OCI-LY3 (cell line): ENCODE results near the gene DMTF1.

Source experiments
- H2AFZ ChIP-seq: fragments of 200-600, 300-600 bp; shearing (Covaris generic); 2 replicates; pipeline ENCODE4 v1.6.0; 2014; ENCODE audit warnings: antibody characterized with exemption, low read depth, low read length
- H3K27ac ChIP-seq: fragments of 200-600, 300-600 bp; sonication (generic); 2 replicates; pipeline ENCODE4 v1.5.1; 2014; ENCODE audit warnings: mild to moderate bottlenecking, low read length, moderate library complexity, mixed read lengths
- H3K27me3 ChIP-seq: fragments of 200-600, 300-600 bp; sonication (generic); 2 replicates; pipeline ENCODE4 v1.6.1; 2014; ENCODE audit warnings: low read depth, low read length, mixed read lengths
- H3K36me3 ChIP-seq: fragments of 200-600, 300-600 bp; sonication (generic); replicated peaks from 2 replicates; pipeline ENCODE3; 2014; ENCODE audit warnings: low read depth, low read length, mixed read lengths
- H3K4me1 ChIP-seq: fragments of 300-600, 200-600 bp; sonication (generic); 2 replicates; pipeline ENCODE4 v1.6.1; 2014; ENCODE audit warnings: low read length, mixed read lengths
- H3K4me2 ChIP-seq: fragments of 200-600, 300-600 bp; sonication (generic); 2 replicates; pipeline ENCODE4 v1.6.1; 2014; ENCODE audit warnings: low read length, mixed read lengths
- H3K4me3 ChIP-seq: fragments of 300-600, 200-600 bp; sonication (generic); 2 replicates; pipeline ENCODE4 v1.5.1; 2014; ENCODE audit warnings: antibody characterized with exemption, mild to moderate bottlenecking, low read length, moderate library complexity
- H3K79me2 ChIP-seq: fragments of 300-600, 200-600 bp; shearing (Covaris generic); 2 replicates; pipeline ENCODE4 v1.6.1; 2014; ENCODE audit warnings: mild to moderate bottlenecking, low read length, mixed read lengths
- H3K9ac ChIP-seq: fragments of 300-600, 200-600 bp; shearing (Covaris generic); 2 replicates; pipeline ENCODE4 v1.6.0; 2014; ENCODE audit warnings: mild to moderate bottlenecking, low read length, moderate library complexity
- H3K9me3 ChIP-seq: fragments of 200-600, 300-600 bp; shearing (Covaris generic); 2 replicates; pipeline ENCODE4 v1.6.1; 2014; ENCODE audit warnings: low read length, mixed read lengths; ENCODE audit not compliant: insufficient read depth
- H4K20me1 ChIP-seq: fragments of 200-600, 300-600 bp; sonication (generic); 2 replicates; pipeline ENCODE4 v1.6.1; 2016; ENCODE audit warnings: low read length, mixed read lengths; ENCODE audit not compliant: insufficient read depth
- CTCF ChIP-seq: fragments of 200-600, 300-600 bp; sonication (generic); IDR thresholded peaks from 2 replicates; pipeline ENCODE4 v1.5.1; 2014; ENCODE audit warnings: antibody characterized with exemption, low read length, low read depth
- EZH2phosphoT487 ChIP-seq: fragments of 200-600 bp; shearing (Covaris generic); IDR thresholded peaks from 2 replicates; pipeline ENCODE4 v1.6.1; 2018; ENCODE audit warnings: antibody characterized with exemption, mixed run types, low read depth

Gene DMTF1

DNA sequence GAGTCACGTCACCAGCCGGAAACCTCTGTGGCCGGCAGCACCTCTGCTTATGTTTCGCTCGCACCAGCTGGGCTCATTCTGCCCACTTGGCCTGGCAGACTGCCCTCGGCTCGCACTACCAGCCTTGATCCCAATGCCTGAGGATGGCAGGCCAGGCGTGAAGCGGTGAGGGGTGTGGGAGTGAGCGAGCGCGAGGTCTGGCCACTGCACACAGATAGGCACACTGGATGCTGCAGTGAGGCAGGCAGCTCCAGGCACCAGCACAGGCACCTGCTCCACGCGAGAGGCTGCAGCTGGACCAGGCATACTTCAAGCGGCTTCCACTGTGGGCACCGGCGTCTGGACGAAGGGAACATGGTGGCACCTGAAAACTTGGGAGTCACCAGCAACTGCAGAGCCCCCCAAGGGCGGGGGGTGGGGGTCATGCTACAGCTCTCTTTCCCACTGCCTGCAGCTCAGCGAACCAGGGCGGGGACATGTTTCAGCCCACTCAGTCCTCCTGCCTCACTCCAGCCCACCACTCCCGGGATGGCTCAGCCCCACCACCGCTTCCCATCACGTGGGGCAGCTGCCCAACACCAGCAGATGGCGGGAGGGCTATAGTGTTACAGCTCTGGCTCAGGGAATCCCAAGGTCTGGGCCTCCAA is 5.4 kb upstream of the DMTF1 start:
- Histone ChIP-seq H2AFZ (no peak overlapping the region), H3K79me2 (no peaks in the 10 kb centered on the region), H3K4me1 (peaks cover 21% of the 10 kb centered on the region), H4K20me1 (no peaks in the 10 kb centered on the region), H3K36me3 (no peaks in the 10 kb centered on the region), H3K9me3 (no peaks in the 10 kb centered on the region), H3K4me2 (no peak overlapping the region), H3K27ac (no peak overlapping the region), H3K4me3 (no peak overlapping the region), H3K9ac (no peak overlapping the region), H3K27me3 (no peaks in the 10 kb centered on the region)
- TF ChIP-seq EZH2phosphoT487 (no peak), CTCF (no peak)

GRCh38 chr7:87147500-87147899 is 4.8 kb upstream of the DMTF1 start:
- Histone ChIP-seq H3K4me3 (no peak overlapping the region), H4K20me1 (no peaks in the 10 kb centered on the region), H3K9me3 (no peaks in the 10 kb centered on the region), H3K4me1 (peaks cover 21% of the 10 kb centered on the region), H3K79me2 (peaks cover 2% of the 10 kb centered on the region), H3K4me2 (no peak overlapping the region), H3K27me3 (no peaks in the 10 kb centered on the region), H3K27ac (no peak overlapping the region), H3K9ac (no peak overlapping the region), H2AFZ (no peak overlapping the region), H3K36me3 (no peaks in the 10 kb centered on the region)
- TF ChIP-seq CTCF: no peak
- TF ChIP-seq EZH2phosphoT487: no peak

GRCh38 chr7:87148332-87148955 is 3.8 kb upstream of the DMTF1 start:
- H3K27me3 ChIP-seq: no peaks in the 10 kb centered on the region
- no peak overlapping the region for H3K4me2 ChIP-seq
- peaks cover 12% of the 10 kb centered on the region for H3K79me2 ChIP-seq
- no peak overlapping the region for H2AFZ ChIP-seq
- H3K9ac ChIP-seq: no peak overlapping the region
- no peaks in the 10 kb centered on the region for H3K36me3 ChIP-seq
- peaks cover 21% of the 10 kb centered on the region for H3K4me1 ChIP-seq
- H3K9me3 ChIP-seq: no peaks in the 10 kb centered on the region
- H4K20me1 ChIP-seq: peaks cover 3% of the 10 kb centered on the region
- no peak overlapping the region for H3K27ac ChIP-seq
- TF ChIP-seq CTCF (peak; percentile 78), EZH2phosphoT487 (no peak)
- no peak overlapping the region for H3K4me3 ChIP-seq

- peak overlapping the region; percentile 96; the same call in 1 of the 2 replicates for H2AFZ ChIP-seq
- H3K79me2 ChIP-seq: peaks cover 39% of the 10 kb centered on the region
- no peaks in the 10 kb centered on the region for H3K27me3 ChIP-seq
- H4K20me1 ChIP-seq: peaks cover 29% of the 10 kb centered on the region
- peak overlapping the region; percentile 91 for H3K9ac ChIP-seq
- no peaks in the 10 kb centered on the region for H3K9me3 ChIP-seq
- peaks cover 32% of the 10 kb centered on the region for H3K4me1 ChIP-seq
- H3K36me3 ChIP-seq: peaks cover 2% of the 10 kb centered on the region
- peak overlapping the region; percentile 88 for H3K4me3 ChIP-seq
- TF ChIP-seq EZH2phosphoT487 (no peak), CTCF (no peak)
- peak overlapping the region; percentile 92 for H3K4me2 ChIP-seq
- no peak overlapping the region for H3K27ac ChIP-seq
These were observed 1.1 kb upstream of the DMTF1 start for GRCh38 chr7:87151002-87151728.
